ENCODE data around the gene MISP3. TPM values are rescaled to one million over a fixed set of nuclear protein-coding genes. Genes with fewer than 3 reads are reported as not detected.

MISP3 gene
- total and polyA plus RNA-seq, 3 experiments from 2014 or later: 1.00 to 2.1 (median 1.2) TPM

DNA sequence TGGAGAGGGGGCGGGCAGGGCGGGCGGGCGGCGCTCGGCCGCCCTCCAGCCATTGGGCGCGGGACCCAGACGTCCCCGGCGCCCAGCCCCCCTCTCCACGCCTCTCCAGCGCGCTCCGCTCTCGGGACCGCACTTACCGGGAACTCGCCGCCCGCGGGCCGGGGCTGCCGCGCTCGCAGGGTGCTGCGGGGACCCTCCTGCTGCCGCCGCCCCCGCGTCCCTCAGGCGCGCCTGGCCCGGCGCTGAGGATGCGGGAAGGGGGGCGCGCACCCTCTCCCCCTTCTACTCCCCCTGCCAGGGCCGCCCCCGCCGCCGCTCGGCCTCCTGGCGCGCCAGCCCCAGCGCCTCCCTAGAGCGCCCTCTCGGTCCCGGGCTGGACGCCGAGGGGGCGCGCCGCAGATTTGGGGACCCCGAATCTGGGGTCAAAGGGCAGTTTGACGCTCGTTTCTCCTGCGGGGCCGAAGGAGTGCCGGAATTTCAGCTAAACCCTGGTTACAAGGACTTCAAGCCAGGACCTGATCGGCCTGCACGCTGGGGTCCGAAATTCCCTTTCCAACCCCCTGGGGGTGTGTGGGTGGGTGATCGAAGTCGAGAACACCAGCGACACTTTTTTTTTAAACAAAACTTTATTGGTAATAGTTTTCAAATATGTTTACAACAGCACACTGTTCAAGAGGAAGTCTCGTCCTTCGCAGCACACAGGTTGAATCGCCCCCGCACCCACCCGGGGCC is 18.7 kb downstream of the MISP3 start:
- Mint-ChIP-seq H3K27me3 (peaks cover 0 to 4% of the 10 kb centered on the region in 2 donors), H3K27ac (peak overlapping the region; percentile 94 to 99 (median 98)), H3K4me3 (peak overlapping the region; percentile 88 to 100 (median 99)), H3K4me1 (peaks cover 10 to 24% (median 13%) of the 10 kb centered on the region in 3 donors), H3K36me3 (peaks cover 0 to 21% (median 5%) of the 10 kb centered on the region in 3 donors), H3K9me3 (peaks cover 0 to 7% (median 0%) of the 10 kb centered on the region in 5 donors)
- H3K27ac ChIP-seq (ENCODE audit: low read depth, low read length): peak overlapping the region; percentile 59
- H3K9me3 ChIP-seq (ENCODE audit: low read length): no peaks in the 10 kb centered on the region
- no peaks in the 10 kb centered on the region for H3K36me3 ChIP-seq (ENCODE audit: insufficient read depth, low read length)
- no peaks in the 10 kb centered on the region for H3K27me3 ChIP-seq (ENCODE audit: insufficient read depth, low read length, poor library complexity, severe bottlenecking)
- CTCF ChIA-PET: interaction anchor here (0.9 to 1.4 kb wide), 3 partner anchors 23 to 212 kb away, joined by 3 to 7 read pairs (median 3); partner anchors contain the start of gene ASF1B
- peak overlapping the region; percentile 89 for H3K4me3 ChIP-seq (ENCODE audit: low read length)
- peak in 4 of 5 donors; percentile 41 to 87 (median 80) for DNase-seq
- POLR2A ChIA-PET: no interaction called here
- peaks cover 14% of the 10 kb centered on the region for H3K4me1 ChIP-seq (ENCODE audit: insufficient read depth, low read length)

DNA sequence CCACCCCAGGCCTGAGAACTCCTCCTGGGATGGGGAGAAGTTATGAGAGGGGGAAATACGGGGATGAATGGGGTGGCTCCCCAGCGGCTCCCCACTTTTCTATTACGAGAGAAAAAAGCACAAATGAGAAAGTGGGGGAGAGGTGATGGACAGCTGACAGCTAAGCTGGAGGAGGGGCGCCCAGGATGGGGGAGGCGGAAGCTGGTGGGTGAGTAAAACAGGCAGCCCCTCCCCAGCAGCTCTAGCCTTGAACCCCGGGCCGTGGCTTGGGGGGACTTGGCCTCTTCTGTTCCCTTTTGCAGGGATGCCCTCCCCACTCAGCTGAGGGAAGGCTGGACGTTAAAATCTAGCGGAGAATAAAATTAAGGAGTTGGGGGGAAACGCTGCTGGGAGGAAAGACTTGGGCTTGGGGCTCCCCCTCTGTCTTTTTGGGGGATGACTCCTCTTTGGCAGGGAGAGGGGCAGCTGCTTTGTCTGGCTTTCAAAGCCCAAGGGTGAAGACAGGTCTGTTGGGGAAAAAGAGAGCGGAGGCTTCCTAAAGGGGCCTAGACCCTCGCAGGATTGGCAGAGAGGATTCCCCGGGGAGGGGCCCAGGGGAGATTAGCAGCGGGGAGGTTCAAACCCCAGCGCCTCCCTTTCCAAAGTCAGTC is 19.4 kb downstream of the MISP3 start:
- CTCF ChIA-PET: interaction anchor here (0.9 to 1.4 kb wide), 3 partner anchors 22 to 212 kb away, joined by 3 to 7 read pairs (median 3); partner anchors contain the start of gene ASF1B
- Mint-ChIP-seq H3K36me3 (peaks cover 0 to 26% (median 8%) of the 10 kb centered on the region in 3 donors), H3K27ac (peak overlapping the region; percentile 94 to 99 (median 98)), H3K4me1 (peaks cover 10 to 24% (median 13%) of the 10 kb centered on the region in 3 donors), H3K27me3 (peaks cover 0 to 4% of the 10 kb centered on the region in 2 donors), H3K9me3 (peaks cover 0 to 7% (median 0%) of the 10 kb centered on the region in 5 donors), H3K4me3 (peak overlapping the region; percentile 88 to 100 (median 99))
- H3K4me1 ChIP-seq (ENCODE audit: insufficient read depth, low read length): peaks cover 14% of the 10 kb centered on the region
- peak overlapping the region; percentile 89 for H3K4me3 ChIP-seq (ENCODE audit: low read length)
- H3K27ac ChIP-seq (ENCODE audit: low read depth, low read length): peak overlapping the region; percentile 59
- no peaks in the 10 kb centered on the region for H3K27me3 ChIP-seq (ENCODE audit: insufficient read depth, low read length, poor library complexity, severe bottlenecking)
- H3K9me3 ChIP-seq (ENCODE audit: low read length): no peaks in the 10 kb centered on the region
- DNase-seq: peak in 1 of 5 donors; percentile 9
- POLR2A ChIA-PET: interaction anchor here (0.5 to 0.8 kb wide), 2 partner anchors 11 to 21 kb away, joined by 5 to 17 read pairs; no protein-coding TSS in a partner anchor
- no peaks in the 10 kb centered on the region for H3K36me3 ChIP-seq (ENCODE audit: insufficient read depth, low read length)

DNA sequence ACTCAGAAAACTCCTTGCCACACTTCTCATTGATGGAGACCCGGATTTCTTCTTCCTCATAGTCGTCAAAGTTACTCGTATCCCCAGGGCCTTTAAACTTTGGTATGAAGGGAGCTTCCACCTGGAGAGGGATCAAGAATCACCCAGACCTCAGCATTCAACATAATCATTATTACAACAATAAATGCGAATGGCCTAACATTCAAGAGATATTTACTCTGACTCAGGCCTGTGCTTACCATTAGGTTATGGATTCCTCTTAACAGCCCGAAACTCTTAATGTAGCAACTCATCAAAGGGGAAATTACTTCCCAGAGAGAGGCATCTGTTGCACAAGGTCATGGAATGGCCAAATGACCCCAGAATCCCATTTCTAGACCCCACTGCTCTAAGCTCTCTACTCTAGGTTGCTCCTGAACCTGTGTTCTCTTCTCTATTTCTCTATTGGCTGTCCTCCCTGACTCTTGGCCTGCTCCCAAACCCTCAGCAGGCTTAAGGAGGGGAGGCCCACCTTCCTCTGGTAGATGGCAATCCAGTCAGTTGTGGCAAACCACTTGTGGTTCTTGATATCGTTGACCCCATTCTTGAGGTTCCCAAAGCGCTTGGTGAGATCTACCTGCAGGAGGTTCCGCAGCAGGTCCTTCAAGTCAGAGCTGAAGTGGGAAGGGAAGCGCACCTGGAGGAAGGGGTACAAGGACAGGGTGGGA is 20.7 kb downstream of the MISP3 start:
- H3K4me1 Mint-ChIP-seq: peaks cover 10 to 23% (median 13%) of the 10 kb centered on the region in 3 donors
- CTCF ChIA-PET: interaction anchor here (1.5 to 2.8 kb wide), 3 partner anchors 23 to 43 kb away, joined by 3 to 12 read pairs (median 3); partner anchors contain the start of gene ASF1B

DNA sequence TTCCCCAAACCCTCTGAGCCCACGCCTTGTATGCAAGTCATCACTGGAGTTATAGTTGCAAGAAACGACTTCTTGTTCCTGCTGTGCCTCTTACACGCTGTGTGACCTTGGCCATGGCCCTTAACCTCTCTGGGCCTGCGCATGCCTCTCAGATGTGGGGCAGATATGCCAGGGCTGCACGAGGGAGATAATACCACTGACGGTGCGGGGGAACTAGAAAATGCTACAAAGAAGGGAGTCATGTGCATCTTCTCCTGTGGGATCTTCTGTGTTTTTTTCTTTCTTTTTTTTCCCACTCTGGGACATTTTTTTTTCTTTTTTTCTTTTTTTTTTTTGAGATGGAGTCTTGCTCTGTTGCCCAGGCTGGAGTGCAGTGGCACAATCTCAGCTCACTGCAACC is 22.3 kb downstream of the MISP3 start:
- Mint-ChIP-seq H3K4me3 (peak overlapping the region in 1 of 7 donors; percentile 26), H3K36me3 (peaks cover 0 to 22% (median 2%) of the 10 kb centered on the region in 3 donors), H3K4me1 (peaks cover 6 to 15% (median 10%) of the 10 kb centered on the region in 3 donors), H3K27ac (peak overlapping the region in 3 of 8 donors; percentile 2 to 93 (median 65)), H3K27me3 (peaks cover 0 to 4% of the 10 kb centered on the region in 2 donors), H3K9me3 (peaks cover 0 to 7% (median 0%) of the 10 kb centered on the region in 5 donors)
- no peaks in the 10 kb centered on the region for H3K36me3 ChIP-seq (ENCODE audit: insufficient read depth, low read length)
- no peak overlapping the region for H3K4me3 ChIP-seq (ENCODE audit: low read length)
- no peaks in the 10 kb centered on the region for H3K9me3 ChIP-seq (ENCODE audit: low read length)
- peaks cover 8% of the 10 kb centered on the region for H3K4me1 ChIP-seq (ENCODE audit: insufficient read depth, low read length)
- POLR2A ChIA-PET: interaction anchor here (1.3 kb wide), 1 partner anchor 14 kb away, joined by 4 read pairs; no protein-coding TSS in a partner anchor
- no peak for DNase-seq
- CTCF ChIA-PET: interaction anchor here (1.5 to 2.8 kb wide), 3 partner anchors 12 to 41 kb away, joined by 3 to 12 read pairs (median 3); partner anchors contain the start of gene ASF1B
- H3K27ac ChIP-seq (ENCODE audit: low read depth, low read length): no peak overlapping the region
- H3K27me3 ChIP-seq (ENCODE audit: insufficient read depth, low read length, poor library complexity, severe bottlenecking): no peaks in the 10 kb centered on the region

More for the DNA sequence above, 20.7 kb downstream of the MISP3 start:
- H3K27ac ChIP-seq (ENCODE audit: low read depth, low read length): no peak overlapping the region
- H3K4me3 ChIP-seq (ENCODE audit: low read length): no peak overlapping the region
- H3K36me3 ChIP-seq (ENCODE audit: insufficient read depth, low read length): no peaks in the 10 kb centered on the region
- peaks cover 14% of the 10 kb centered on the region for H3K4me1 ChIP-seq (ENCODE audit: insufficient read depth, low read length)
- H3K27me3 ChIP-seq (ENCODE audit: insufficient read depth, low read length, poor library complexity, severe bottlenecking): no peaks in the 10 kb centered on the region
- peak overlapping the region in 5 of 8 donors; percentile 0 to 88 (median 63) for H3K27ac Mint-ChIP-seq
- peaks cover 0 to 31% (median 7%) of the 10 kb centered on the region in 3 donors for H3K36me3 Mint-ChIP-seq
- POLR2A ChIA-PET: interaction anchor here (0.7 to 1.3 kb wide), 2 partner anchors 12 to 1456 kb away, joined by 3 to 4 read pairs; no protein-coding TSS in a partner anchor
- peaks cover 0 to 4% of the 10 kb centered on the region in 2 donors for H3K27me3 Mint-ChIP-seq
- H3K9me3 Mint-ChIP-seq: peaks cover 0 to 7% (median 0%) of the 10 kb centered on the region in 5 donors
- DNase-seq: no peak
- H3K4me3 Mint-ChIP-seq: peak overlapping the region; percentile 42 to 70 (median 63)
- no peaks in the 10 kb centered on the region for H3K9me3 ChIP-seq (ENCODE audit: low read length)

DNA sequence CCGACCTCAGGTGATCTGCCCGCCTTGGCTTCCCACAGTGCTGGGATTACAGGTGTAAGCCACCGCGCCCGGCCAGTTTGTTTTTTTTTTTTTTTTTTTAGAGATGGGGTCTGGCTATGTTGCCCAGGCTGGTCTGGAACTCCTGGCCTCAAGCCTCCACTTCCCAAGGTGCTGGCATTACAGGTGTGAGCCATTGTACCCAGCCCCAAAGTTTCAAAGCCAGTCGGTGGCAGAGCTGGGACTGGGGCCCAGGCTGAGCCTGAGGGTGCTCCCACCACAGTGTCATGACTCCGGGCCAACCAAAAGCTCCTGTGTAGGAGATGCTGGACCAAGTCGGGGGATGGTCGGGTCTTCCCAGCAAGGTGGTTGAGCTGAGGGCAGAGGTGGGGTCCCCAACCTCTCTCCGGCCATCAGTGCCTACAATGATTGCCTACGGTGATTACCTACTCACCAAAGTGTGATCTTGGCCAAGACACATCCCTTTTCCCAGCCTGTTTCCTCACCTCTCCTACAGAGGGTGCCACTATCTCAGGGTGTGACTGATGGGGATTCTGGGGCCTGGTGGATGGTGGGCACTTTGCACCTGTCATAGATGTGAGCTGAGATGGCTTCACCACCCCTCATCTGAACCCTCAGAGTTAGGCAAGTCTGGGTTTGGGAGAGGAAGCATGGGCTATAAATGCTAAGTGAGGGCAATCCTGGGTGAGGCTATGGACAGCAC is 23.8 kb downstream of the MISP3 start:
- no peaks in the 10 kb centered on the region for H3K27me3 ChIP-seq (ENCODE audit: insufficient read depth, low read length, poor library complexity, severe bottlenecking)
- CTCF ChIA-PET: interaction anchor here (0.6 to 1.5 kb wide), 4 partner anchors 11 to 437 kb away, joined by 3 to 4 read pairs (median 3); partner anchors contain the start of gene ASF1B
- POLR2A ChIA-PET: interaction anchor here (0.7 to 0.8 kb wide), 2 partner anchors 10 to 20 kb away, joined by 3 read pairs; no protein-coding TSS in a partner anchor

DNA sequence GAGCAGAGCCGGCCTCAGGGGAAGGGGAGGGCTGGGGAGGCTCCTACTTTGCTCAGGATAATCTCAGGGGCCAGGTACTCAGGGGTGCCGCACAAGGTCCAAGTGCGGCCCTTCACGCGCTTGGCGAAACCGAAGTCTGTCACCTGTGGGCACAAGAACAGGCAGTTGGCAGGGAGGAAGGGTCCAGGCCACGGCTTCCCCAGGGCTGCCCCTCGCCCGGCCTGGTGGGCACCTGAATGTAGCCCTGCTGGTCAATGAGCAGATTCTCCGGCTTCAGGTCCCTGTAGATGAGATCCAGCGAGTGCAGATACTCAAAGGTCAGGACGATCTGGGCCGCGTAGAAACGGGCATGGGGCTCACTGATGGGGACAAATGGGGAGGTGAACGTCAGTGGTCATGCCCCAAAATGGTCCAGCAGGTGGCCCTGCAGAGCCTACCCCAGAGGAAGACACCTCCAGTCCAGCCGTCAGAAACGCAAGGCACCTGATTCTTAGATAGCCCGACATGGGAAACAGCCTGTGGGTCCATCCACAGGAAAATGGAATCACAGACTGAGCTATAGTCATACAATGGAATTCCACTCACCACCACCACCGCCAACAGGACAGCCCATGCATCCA is 25.1 kb downstream of the MISP3 start:
- no peak for DNase-seq
- CTCF ChIA-PET: interaction anchor here (1.4 kb wide), 1 partner anchor 39 kb away, joined by 5 read pairs; no protein-coding TSS in a partner anchor
- Histone ChIP-seq H3K4me1 (ENCODE audit: insufficient read depth, low read length) (no peaks in the 10 kb centered on the region), H3K27ac (ENCODE audit: low read depth, low read length) (no peak overlapping the region), H3K9me3 (ENCODE audit: low read length) (no peaks in the 10 kb centered on the region), H3K36me3 (ENCODE audit: insufficient read depth, low read length) (peaks cover 10% of the 10 kb centered on the region), H3K4me3 (ENCODE audit: low read length) (no peak overlapping the region), H3K27me3 (ENCODE audit: insufficient read depth, low read length, poor library complexity, severe bottlenecking) (no peaks in the 10 kb centered on the region)
- Mint-ChIP-seq H3K27ac (no peak overlapping the region), H3K9me3 (peaks cover 0 to 7% (median 0%) of the 10 kb centered on the region in 5 donors), H3K27me3 (no peaks in the 10 kb centered on the region), H3K4me1 (peaks cover 0 to 5% (median 1%) of the 10 kb centered on the region in 3 donors), H3K4me3 (peak overlapping the region in 1 of 7 donors; percentile 38), H3K36me3 (peaks cover 5 to 36% (median 6%) of the 10 kb centered on the region in 3 donors)
- POLR2A ChIA-PET: no interaction called here

More for the DNA sequence above, 23.8 kb downstream of the MISP3 start:
- Histone ChIP-seq H3K4me3 (ENCODE audit: low read length) (no peak overlapping the region), H3K36me3 (ENCODE audit: insufficient read depth, low read length) (peaks cover 4% of the 10 kb centered on the region), H3K4me1 (ENCODE audit: insufficient read depth, low read length) (peaks cover 8% of the 10 kb centered on the region), H3K9me3 (ENCODE audit: low read length) (no peaks in the 10 kb centered on the region), H3K27ac (ENCODE audit: low read depth, low read length) (no peak overlapping the region)
- Mint-ChIP-seq H3K4me3 (no peak overlapping the region), H3K27me3 (peaks cover 0 to 1% of the 10 kb centered on the region in 2 donors), H3K4me1 (peaks cover 6 to 13% (median 9%) of the 10 kb centered on the region in 3 donors), H3K27ac (no peak overlapping the region), H3K36me3 (peaks cover 5 to 30% (median 6%) of the 10 kb centered on the region in 3 donors), H3K9me3 (peaks cover 0 to 7% (median 0%) of the 10 kb centered on the region in 5 donors)
- DNase-seq: no peak

Measured in CD8-positive, alpha-beta memory T cell (primary cell).